Muscle layer of duodenum (tissue), 2 donors: ENCODE data around the gene DKK1.

Experiments used
- H3K27ac ChIP-seq: one replicate; pipeline ENCODE4 v1.7.0; 2013; ENCODE audit warnings: mild to moderate bottlenecking, low read length
- H3K27me3 ChIP-seq: one replicate; pipeline ENCODE4 v1.7.0; 2013; ENCODE audit warnings: low read depth, mild to moderate bottlenecking, control low read depth, low read length
- H3K36me3 ChIP-seq, 2 donors: one replicate each; pipeline ENCODE4 v1.7.0; 2013; ENCODE audit warnings: low read length in 2 of 2, control low read depth in 1 of 2, mild to moderate bottlenecking in 1 of 2; ENCODE audit not compliant: insufficient read depth in 2 of 2, control insufficient read depth in 1 of 2
- H3K4me1 ChIP-seq, 2 donors: one replicate each; pipeline ENCODE4 v1.7.0; 2013; ENCODE audit warnings: low read length in 2 of 2, mild to moderate bottlenecking in 2 of 2, control low read depth in 1 of 2, moderate library complexity in 1 of 2; ENCODE audit not compliant: insufficient read depth in 2 of 2, control insufficient read depth in 1 of 2
- H3K4me3 ChIP-seq, 2 donors: one replicate each; pipeline ENCODE4 v1.7.0; 2013; ENCODE audit warnings: low read length in 2 of 2, low read depth in 1 of 2, mild to moderate bottlenecking in 1 of 2
- H3K9me3 ChIP-seq, 2 donors: one replicate each; pipeline ENCODE4 v1.7.0; 2013; ENCODE audit warnings: low read length in 2 of 2, control low read depth in 1 of 2, mild to moderate bottlenecking in 1 of 2; ENCODE audit not compliant: control insufficient read depth in 1 of 2
- donor health status: healthy.

The DKK1 gene

DNA sequence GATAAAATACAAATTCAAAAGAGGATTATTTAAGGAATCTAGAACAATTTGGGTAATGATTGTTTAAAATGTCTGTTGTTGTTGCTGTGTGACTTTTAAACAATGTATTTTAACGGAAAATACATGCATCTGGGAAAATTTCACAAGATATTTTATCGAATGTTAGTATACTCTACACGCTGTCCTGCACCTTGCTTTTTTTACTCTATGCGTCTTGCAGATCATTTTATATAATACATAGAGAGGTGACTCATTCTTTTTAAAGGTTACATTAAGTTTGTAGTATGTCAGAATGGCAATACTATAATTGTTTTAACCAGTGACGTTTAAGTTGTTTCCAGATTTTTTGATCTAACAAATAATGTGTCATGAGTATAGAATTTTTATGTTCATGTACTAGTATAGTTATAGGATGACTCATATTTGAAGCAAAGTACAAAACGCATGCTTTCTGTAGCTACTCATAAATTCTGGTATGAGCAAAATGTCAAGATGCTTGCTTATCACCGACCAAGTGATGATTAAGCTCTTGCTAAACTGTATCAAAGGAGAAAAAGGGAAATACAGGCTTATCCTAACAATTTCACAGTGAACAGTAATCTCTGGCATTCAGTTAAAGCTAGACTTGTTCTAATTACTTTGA, 4.9 kb downstream of the DKK1 start:
- Histone ChIP-seq H3K4me3 (no peak overlapping the region), H3K27ac (no peak overlapping the region), H3K27me3 (peaks cover 4% of the 10 kb centered on the region), H3K4me1 (peaks cover 0 to 8% of the 10 kb centered on the region in 2 donors), H3K9me3 (no peaks in the 10 kb centered on the region), H3K36me3 (no peaks in the 10 kb centered on the region)

DNA sequence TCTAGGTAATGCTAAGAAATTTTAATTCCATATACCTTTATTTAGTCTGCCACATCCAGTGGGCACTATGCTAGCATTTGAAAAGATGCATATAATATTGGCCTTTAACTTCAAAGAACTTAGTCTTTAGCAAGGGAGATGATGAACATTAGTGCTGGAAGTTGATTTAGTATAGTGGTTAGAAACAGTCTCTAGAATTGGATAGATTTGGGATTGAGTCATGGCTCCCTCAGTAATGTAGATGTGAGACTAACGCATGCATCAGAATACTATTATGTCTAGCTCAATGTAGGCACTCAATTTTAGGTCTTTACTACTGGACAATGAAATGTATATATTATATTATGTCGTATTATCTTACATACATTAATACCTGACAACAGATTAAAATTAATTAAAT, 5.8 kb downstream of the DKK1 start:
- H3K9me3 ChIP-seq, result no peaks in the 10 kb centered on the region
- H3K4me3 ChIP-seq, result no peak overlapping the region
- no peak overlapping the region for H3K27ac ChIP-seq
- H3K27me3 ChIP-seq, result no peaks in the 10 kb centered on the region
- no peaks in the 10 kb centered on the region for H3K36me3 ChIP-seq
- no peaks in the 10 kb centered on the region for H3K4me1 ChIP-seq

DNA sequence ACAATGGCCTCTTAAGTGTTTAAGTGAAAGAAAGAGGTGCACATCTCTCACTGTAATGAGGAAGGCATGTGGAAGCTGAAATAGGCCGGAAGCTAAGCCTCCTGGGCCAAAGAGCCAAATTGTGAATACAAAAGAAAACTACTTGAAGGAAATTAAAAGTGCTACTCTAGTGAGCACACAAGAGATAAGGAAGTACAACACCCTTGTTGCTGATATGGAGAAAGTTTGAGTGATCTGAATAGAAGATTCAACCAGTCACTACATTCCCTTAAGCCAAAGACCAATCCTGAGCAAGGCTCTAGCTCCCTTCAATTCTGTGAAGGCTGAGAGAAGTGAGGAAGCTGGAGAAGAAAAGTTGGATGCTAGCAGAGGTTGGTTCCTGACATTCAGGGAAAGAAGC, 8.2 kb downstream of the DKK1 start:
- no peaks in the 10 kb centered on the region for H3K27me3 ChIP-seq
- no peaks in the 10 kb centered on the region for H3K36me3 ChIP-seq
- no peaks in the 10 kb centered on the region for H3K4me1 ChIP-seq
- no peak overlapping the region for H3K4me3 ChIP-seq
- no peaks in the 10 kb centered on the region for H3K9me3 ChIP-seq
- H3K27ac ChIP-seq, result no peak overlapping the region

DNA sequence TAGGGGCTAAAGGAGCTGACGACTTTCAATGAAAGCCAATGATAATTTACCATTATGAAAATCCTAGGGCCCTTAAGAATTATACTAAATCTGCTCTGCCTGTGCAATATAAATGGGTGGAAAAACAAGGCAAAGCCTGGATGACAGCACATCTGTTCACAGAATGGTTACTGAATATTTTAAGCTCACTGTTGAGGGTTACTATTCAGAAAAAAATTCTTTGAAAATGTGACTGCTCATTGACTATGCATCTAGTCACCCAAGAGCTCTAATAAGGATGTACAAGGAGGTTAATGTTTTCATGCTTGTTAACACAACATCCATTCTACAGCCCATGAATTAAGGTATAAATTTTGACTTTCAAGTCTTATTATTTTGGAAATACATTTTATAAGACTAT, 8.9 kb downstream of the DKK1 start:
- H3K4me1 ChIP-seq, result no peaks in the 10 kb centered on the region
- no peak overlapping the region for H3K4me3 ChIP-seq
- no peaks in the 10 kb centered on the region for H3K9me3 ChIP-seq
- no peaks in the 10 kb centered on the region for H3K27me3 ChIP-seq
- H3K27ac ChIP-seq, result no peak overlapping the region
- H3K36me3 ChIP-seq, result no peaks in the 10 kb centered on the region

DNA sequence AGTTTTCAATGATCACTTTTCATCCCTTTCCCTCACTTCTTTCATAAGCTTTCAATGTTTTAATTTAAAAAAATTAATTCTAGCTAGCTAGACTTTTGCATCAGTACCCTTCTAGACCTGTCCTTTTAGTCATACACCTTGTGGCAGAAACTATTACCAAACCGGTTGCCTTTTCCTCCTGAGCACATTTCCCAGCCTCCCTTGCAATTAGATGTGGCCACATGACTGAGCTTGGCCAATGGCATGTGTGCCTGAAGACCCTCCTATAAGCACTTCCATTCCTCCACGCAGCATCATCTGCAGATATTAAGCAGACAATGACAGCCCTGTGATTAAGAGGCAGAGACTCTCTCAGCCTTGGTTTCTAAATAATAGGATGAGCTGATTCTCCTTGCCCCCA, 12.3 kb downstream of the DKK1 start:
- no peaks in the 10 kb centered on the region for H3K9me3 ChIP-seq
- no peaks in the 10 kb centered on the region for H3K36me3 ChIP-seq
- H3K4me3 ChIP-seq, result no peak overlapping the region
- no peaks in the 10 kb centered on the region for H3K4me1 ChIP-seq
- H3K27me3 ChIP-seq, result no peaks in the 10 kb centered on the region
- no peak overlapping the region for H3K27ac ChIP-seq

DNA sequence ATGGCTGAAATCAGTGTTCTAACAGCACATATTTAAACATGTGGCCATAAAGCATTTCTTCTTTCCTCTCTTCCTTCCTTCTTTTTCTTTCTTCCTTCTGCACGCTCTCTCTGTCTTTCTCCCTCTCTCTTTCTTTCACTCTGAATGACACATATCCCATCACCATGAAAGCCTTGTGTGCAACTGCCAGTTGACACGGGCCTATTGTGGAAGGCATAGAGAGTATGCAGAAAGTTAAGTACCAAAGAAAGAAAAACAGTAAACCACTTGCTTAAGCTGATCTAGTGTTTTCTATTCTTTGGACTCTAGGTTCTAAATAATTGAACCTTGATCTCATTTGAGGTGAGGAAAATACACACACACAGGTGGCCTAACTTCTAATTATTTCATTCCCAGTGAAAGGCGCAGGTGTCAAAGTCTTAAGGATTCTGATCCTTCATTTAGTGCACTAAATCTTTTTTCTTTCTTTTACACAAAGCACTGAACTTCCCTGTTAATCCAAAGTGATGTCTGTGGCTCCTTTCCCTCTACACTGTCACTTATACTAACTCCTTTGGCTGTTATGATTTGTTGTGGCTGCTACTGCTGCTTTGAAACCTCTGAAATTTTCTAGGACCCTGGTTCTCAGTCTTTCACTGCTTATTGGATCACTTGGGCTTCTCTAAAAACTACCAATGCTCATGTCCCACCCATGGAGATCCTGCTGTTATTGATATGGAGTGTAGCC, 17.7 kb downstream of the DKK1 start:
- H3K4me3 ChIP-seq, result no peak overlapping the region
- H3K36me3 ChIP-seq, result no peaks in the 10 kb centered on the region
- no peaks in the 10 kb centered on the region for H3K9me3 ChIP-seq
- H3K27ac ChIP-seq, result no peak overlapping the region
- H3K4me1 ChIP-seq, result no peaks in the 10 kb centered on the region
- no peaks in the 10 kb centered on the region for H3K27me3 ChIP-seq

DNA sequence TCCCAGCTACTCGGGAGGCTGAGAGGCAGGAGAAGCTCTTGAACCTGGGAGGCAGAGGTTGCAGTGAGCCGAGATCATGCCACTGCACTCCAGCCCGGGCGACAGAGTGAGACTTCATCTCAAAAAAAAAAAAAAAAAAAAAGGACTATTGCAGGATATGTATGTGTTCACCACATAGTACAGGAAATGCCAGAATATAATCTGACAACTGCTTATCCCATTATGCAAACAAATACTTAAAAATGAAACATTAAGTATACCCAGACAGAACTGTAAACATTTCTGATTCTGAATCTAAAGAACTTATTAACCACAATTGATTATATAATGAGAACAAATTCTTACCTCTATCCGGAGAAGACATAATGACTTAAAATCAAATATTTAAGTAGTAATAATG, 18.7 kb downstream of the DKK1 start:
- Histone ChIP-seq H3K9me3 (no peaks in the 10 kb centered on the region), H3K4me1 (no peaks in the 10 kb centered on the region), H3K27me3 (no peaks in the 10 kb centered on the region), H3K4me3 (no peak overlapping the region), H3K36me3 (no peaks in the 10 kb centered on the region), H3K27ac (no peak overlapping the region)

DNA sequence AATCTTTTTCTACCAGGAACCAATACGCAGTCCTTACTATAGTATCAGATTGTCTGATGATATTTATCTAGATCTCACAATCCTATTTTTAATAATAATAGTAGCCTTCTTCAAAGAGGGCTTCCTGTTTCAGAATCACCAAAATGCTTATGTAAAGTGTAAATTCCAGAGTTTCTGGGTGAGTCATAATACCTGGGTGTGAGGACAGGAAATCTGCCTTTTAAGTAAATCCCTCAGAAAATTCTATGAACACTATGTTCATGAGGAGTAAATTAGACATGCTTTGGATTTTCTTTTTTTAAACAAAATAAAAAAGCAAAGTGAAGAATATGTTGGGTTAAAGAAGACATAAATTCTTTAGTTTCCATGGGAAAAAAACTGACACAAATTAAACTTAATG, 20.5 kb downstream of the DKK1 start:
- no peaks in the 10 kb centered on the region for H3K9me3 ChIP-seq
- H3K27me3 ChIP-seq, result no peaks in the 10 kb centered on the region
- no peaks in the 10 kb centered on the region for H3K36me3 ChIP-seq
- H3K4me1 ChIP-seq, result no peaks in the 10 kb centered on the region
- no peak overlapping the region for H3K27ac ChIP-seq
- H3K4me3 ChIP-seq, result no peak overlapping the region

DNA sequence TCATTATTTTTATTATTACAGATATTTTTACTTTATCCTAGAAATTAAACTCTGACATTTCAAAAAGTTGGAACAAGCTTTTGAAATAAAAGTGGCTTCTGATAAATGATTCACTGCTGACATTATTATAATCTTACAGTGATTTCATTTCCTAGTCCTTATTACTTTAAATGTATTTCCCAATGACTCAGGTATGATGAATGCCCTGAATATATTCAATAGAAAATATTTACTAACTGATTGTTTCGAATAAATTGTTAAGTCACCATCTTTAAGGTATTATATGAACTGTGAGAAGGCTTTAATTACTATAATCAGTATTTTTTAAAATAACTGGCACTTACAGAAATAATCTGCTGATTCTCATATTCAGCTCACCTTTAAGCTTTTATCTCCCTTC, 21.6 kb downstream of the DKK1 start:
- Histone ChIP-seq H3K4me3 (no peak overlapping the region), H3K27me3 (no peaks in the 10 kb centered on the region), H3K4me1 (no peaks in the 10 kb centered on the region), H3K36me3 (no peaks in the 10 kb centered on the region), H3K27ac (no peak overlapping the region), H3K9me3 (no peaks in the 10 kb centered on the region)

DNA sequence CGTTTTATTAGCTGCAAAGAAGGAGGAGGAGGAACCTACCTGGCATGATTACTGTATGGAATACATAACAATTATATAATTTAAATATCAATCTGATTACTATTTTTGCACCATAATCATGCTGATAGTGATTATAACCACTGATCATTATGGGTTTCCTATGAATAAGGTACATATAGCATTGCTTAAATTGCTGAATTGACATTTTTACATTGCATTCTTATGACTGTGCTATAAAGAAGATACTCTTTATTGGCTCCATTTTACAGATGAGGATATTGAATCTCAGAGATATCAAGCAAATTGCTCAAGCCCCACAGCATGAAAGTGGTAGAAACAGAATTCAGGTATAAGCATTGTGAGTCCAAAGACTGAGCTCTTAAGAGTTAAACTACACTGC, 23.1 kb downstream of the DKK1 start:
- Histone ChIP-seq H3K9me3 (no peaks in the 10 kb centered on the region), H3K36me3 (no peaks in the 10 kb centered on the region), H3K27ac (no peak overlapping the region), H3K27me3 (no peaks in the 10 kb centered on the region), H3K4me3 (no peak overlapping the region), H3K4me1 (no peaks in the 10 kb centered on the region)

DNA sequence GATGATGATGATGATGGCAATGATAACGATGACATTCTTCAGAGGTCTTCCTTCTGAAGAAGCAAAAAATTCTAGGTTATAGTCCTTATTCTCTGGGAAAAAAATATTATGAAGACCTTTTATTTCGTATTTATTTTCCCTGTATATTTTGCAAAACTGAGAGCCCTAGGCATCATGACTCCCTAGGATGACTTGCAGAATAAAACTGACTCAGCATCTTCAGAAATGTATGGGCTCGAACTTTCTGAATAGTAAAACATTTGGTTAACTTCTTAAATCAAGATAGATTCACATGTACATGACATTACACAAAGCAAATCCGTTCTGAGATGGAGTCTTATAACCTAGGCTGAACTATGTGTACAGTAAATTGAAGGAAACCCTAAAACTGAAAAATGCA, 29.4 kb downstream of the DKK1 start:
- Histone ChIP-seq H3K9me3 (no peaks in the 10 kb centered on the region), H3K4me1 (no peaks in the 10 kb centered on the region), H3K27me3 (no peaks in the 10 kb centered on the region)

More for the DNA sequence above, 29.4 kb downstream of the DKK1 start:
- no peak overlapping the region for H3K27ac ChIP-seq
- H3K36me3 ChIP-seq, result no peaks in the 10 kb centered on the region
- no peak overlapping the region for H3K4me3 ChIP-seq
